HEK293T (cell line): ENCODE measurements around the gene NIPAL1.

Source experiments
- CTCF ChIA-PET: fragments of 350-600 bp; formaldehyde crosslinking; extraction: SDS; loops from one replicate; lab custom pipeline; 2021; ENCODE audit warnings: antibody characterized with exemption, inconsistent platforms; lab: Yijun Ruan, JAX
- POLR2A ChIA-PET: fragments of 350-600 bp; formaldehyde crosslinking; extraction: SDS; loops from one replicate; lab custom pipeline; 2020; ENCODE audit warnings: antibody characterized with exemption, inconsistent platforms; lab: Yijun Ruan, JAX
- DNase-seq: peaks from one replicate; pipeline ENCODE4 v3.0.0; 2012; ENCODE audit warnings: mixed read lengths; ENCODE audit errors: extremely low spot score
- ARNT ChIP-seq: fragments of 450-650 bp; IDR thresholded peaks from 2 replicates; pipeline ENCODE4 v1.6.1; 2017; ENCODE audit warnings: mild to moderate bottlenecking
- BHLHE40 ChIP-seq: fragments of 450-650 bp; IDR thresholded peaks from 2 replicates; pipeline ENCODE4 v1.6.1; 2016; ENCODE audit warnings: mild to moderate bottlenecking, moderate library complexity, borderline replicate concordance
- CTBP1 ChIP-seq: fragments of 450-650 bp; IDR thresholded peaks from 2 replicates; pipeline ENCODE4 v1.6.1; 2016; ENCODE audit warnings: borderline replicate concordance
- ELF4 ChIP-seq: fragments of 450-650 bp; IDR thresholded peaks from 2 replicates; pipeline ENCODE4 v1.6.1; 2017; ENCODE audit warnings: antibody characterized with exemption
- FOXA1 ChIP-seq: fragments of 450-650 bp; IDR thresholded peaks from 2 replicates; pipeline ENCODE4 v1.6.1; 2016; ENCODE audit warnings: mild to moderate bottlenecking
- FOXK2 ChIP-seq: fragments of 450-650 bp; IDR thresholded peaks from 2 replicates; pipeline ENCODE4 v1.6.1; 2016; ENCODE audit warnings: mild to moderate bottlenecking
- FOXM1 ChIP-seq: fragments of 450-650 bp; IDR thresholded peaks from 2 replicates; pipeline ENCODE4 v1.6.1; 2017; ENCODE audit warnings: mild to moderate bottlenecking, borderline replicate concordance
- HDGF ChIP-seq: fragments of 450-650 bp; IDR thresholded peaks from 2 replicates; pipeline ENCODE4 v1.6.1; 2017; ENCODE audit warnings: antibody characterized with exemption, borderline replicate concordance
- L3MBTL2 ChIP-seq: fragments of 450-650 bp; conservative IDR thresholded peaks from 2 replicates; pipeline ENCODE4 v1.6.1; 2016; ENCODE audit warnings: mild to moderate bottlenecking
- LEF1 ChIP-seq: fragments of 450-650 bp; IDR thresholded peaks from 2 replicates; pipeline ENCODE4 v1.6.1; 2017; ENCODE audit warnings: mild to moderate bottlenecking, borderline replicate concordance
- NFRKB ChIP-seq: fragments of 450-650 bp; IDR thresholded peaks from 2 replicates; pipeline ENCODE4 v1.6.1; 2016; ENCODE audit warnings: mild to moderate bottlenecking, moderate library complexity
- PKNOX1 ChIP-seq: fragments of 450-650 bp; IDR thresholded peaks from 2 replicates; pipeline ENCODE4 v1.6.1; 2016
- SP1 ChIP-seq: fragments of 450-650 bp; IDR thresholded peaks from 2 replicates; pipeline ENCODE4 v1.6.1; 2017
- SUZ12 ChIP-seq: fragments of 450-650 bp; IDR thresholded peaks from 2 replicates; pipeline ENCODE4 v1.6.1; 2016; ENCODE audit warnings: mild to moderate bottlenecking
- TARDBP ChIP-seq: fragments of 450-650 bp; IDR thresholded peaks from 2 replicates; pipeline ENCODE4 v1.6.1; 2016
- ZNF384 ChIP-seq: fragments of 450-650 bp; IDR thresholded peaks from 2 replicates; pipeline ENCODE4 v1.6.1; 2016

The NIPAL1 gene

GRCh38 chr4:48064349-48064748 is 47.8 kb downstream of the NIPAL1 start:
- POLR2A ChIA-PET = no interaction called here
- TF ChIP-seq FOXK2 (no peak), ELF4 (no peak), FOXM1 (no peak), LEF1 (no peak), ZNF384 (no peak), FOXA1 (no peak), SUZ12 (no peak), HDGF (no peak), NFRKB (no peak)
- no peak for DNase-seq
- CTCF ChIA-PET = no interaction called here

- no peak for DNase-seq
- TF ChIP-seq L3MBTL2 = no peak
- no peak for TF ChIP-seq CTBP1
- ChIA-PET CTCF (no interaction called here), POLR2A (interaction anchor here (0.8 kb wide), 1 partner anchor 153 kb away, joined by 3 read pairs; no protein-coding TSS in a partner anchor)
These were observed 49.0 kb downstream of the NIPAL1 start for GRCh38 chr4:48065587-48066052.

GRCh38 chr4:48067536-48067935 is 51.0 kb downstream of the NIPAL1 start:
- CTCF ChIA-PET = no interaction called here
- DNase-seq = no peak
- POLR2A ChIA-PET = no interaction called here
- TF ChIP-seq FOXA1 = no peak
- no peak for TF ChIP-seq LEF1
- TF ChIP-seq PKNOX1 = no peak
- TF ChIP-seq HDGF = no peak
- TF ChIP-seq NFRKB = no peak
- no peak for TF ChIP-seq TARDBP
- no peak for TF ChIP-seq SUZ12

- DNase-seq = no peak
- POLR2A ChIA-PET = no interaction called here
- CTCF ChIA-PET = no interaction called here
- TF ChIP-seq HDGF (no peak), LEF1 (no peak), BHLHE40 (no peak), CTBP1 (no peak), SP1 (no peak)
These were observed 51.6 kb downstream of the NIPAL1 start for GRCh38 chr4:48068182-48068581.

- DNase-seq = no peak
- TF ChIP-seq PKNOX1 (no peak), HDGF (no peak), FOXK2 (no peak), L3MBTL2 (no peak), FOXM1 (no peak), ARNT (no peak), FOXA1 (no peak), SP1 (no peak), SUZ12 (no peak), ZNF384 (no peak), CTBP1 (no peak), LEF1 (no peak), TARDBP (no peak), ELF4 (no peak), NFRKB (no peak)
- CTCF ChIA-PET = no interaction called here
- POLR2A ChIA-PET = no interaction called here
These were observed 52.5 kb downstream of the NIPAL1 start for GRCh38 chr4:48069026-48069425.

GRCh38 chr4:48071191-48071590 is 54.6 kb downstream of the NIPAL1 start:
- no peak for TF ChIP-seq FOXK2
- no peak for TF ChIP-seq FOXM1
- no peak for TF ChIP-seq FOXA1
- no peak for TF ChIP-seq L3MBTL2
- no peak for TF ChIP-seq BHLHE40
- no peak for TF ChIP-seq LEF1
- TF ChIP-seq PKNOX1 = no peak
- no peak for TF ChIP-seq HDGF
- TF ChIP-seq ELF4 = no peak
- DNase-seq = no peak
- CTCF ChIA-PET = interaction anchor here (0.7 kb wide), 1 partner anchor 94 kb away, joined by 3 read pairs; no protein-coding TSS in a partner anchor
- POLR2A ChIA-PET = no interaction called here

GRCh38 chr4:48073567-48074103 is 57.1 kb downstream of the NIPAL1 start:
- no peak for DNase-seq
- ChIA-PET CTCF (no interaction called here), POLR2A (no interaction called here)
- TF ChIP-seq ZNF384 (no peak), LEF1 (no peak), ELF4 (no peak), FOXM1 (no peak)
